Neural cell (in vitro differentiated cells): ENCODE results near the gene HMGB1. TPM values are rescaled to one million over a fixed set of nuclear protein-coding genes. Genes with fewer than 3 reads are reported as not detected.
A peak's percentile ranks its signal among the peaks of the same experiment; 100 is the strongest.
"Not testable (repeated sequence)": the region's sequence is repeated elsewhere in the genome, so short reads cannot be mapped to it uniquely, and the experiment has no call there.

ENCODE experiments used
- H2AFZ ChIP-seq: fragments of 200-600, 300-800 bp; sonication (generic), shearing (Covaris generic); 2 replicates; pipeline ENCODE4 v1.6.0; 2014; ENCODE audit warnings: low read depth, mild to moderate bottlenecking, antibody characterized with exemption, low read length, moderate library complexity
- H3F3A ChIP-seq: fragments of 200-600 bp; shearing (Covaris generic); 2 replicates; pipeline ENCODE4 v1.6.1; 2016; ENCODE audit warnings: mild to moderate bottlenecking, moderate library complexity, mixed read lengths, antibody characterized with exemption, low read length; ENCODE audit not compliant: insufficient read depth, poor library complexity, severe bottlenecking
- H3K27ac ChIP-seq: fragments of 200-600, 300-800 bp; sonication (generic), shearing (Covaris generic); 2 replicates; pipeline ENCODE4 v1.5.1; 2014; ENCODE audit warnings: mild to moderate bottlenecking, low read length, moderate library complexity
- H3K27me3 ChIP-seq: fragments of 300-800, 200-600 bp; sonication (generic), shearing (Covaris generic); 2 replicates; pipeline ENCODE4 v1.6.0; 2014; ENCODE audit warnings: mild to moderate bottlenecking, low read depth, low read length, moderate library complexity; ENCODE audit not compliant: insufficient read depth
- H3K36me3 ChIP-seq: fragments of 300-800, 200-600 bp; sonication (generic), shearing (Covaris generic); 2 replicates; pipeline ENCODE4 v1.5.1; 2014; ENCODE audit warnings: mild to moderate bottlenecking, antibody characterized with exemption, low read length, moderate library complexity; ENCODE audit not compliant: insufficient read depth
- H3K4me2 ChIP-seq: fragments of 300-800, 200-600 bp; sonication (generic), shearing (Covaris generic); 2 replicates; pipeline ENCODE4 v1.6.0; 2014; ENCODE audit warnings: mild to moderate bottlenecking, low read length
- H3K4me3 ChIP-seq: fragments of 300-800, 200-600 bp; sonication (generic), shearing (Covaris generic); 2 replicates; pipeline ENCODE4 v1.5.1; 2014; ENCODE audit warnings: mild to moderate bottlenecking, low read length, moderate library complexity
- H3K79me2 ChIP-seq: fragments of 200-600 bp; shearing (Covaris generic); replicated peaks from 2 replicates; pipeline ENCODE4 v1.6.0; 2014; ENCODE audit warnings: mild to moderate bottlenecking, low read length, moderate library complexity; ENCODE audit not compliant: insufficient read depth
- H3K9ac ChIP-seq: fragments of 300-800, 200-600 bp; sonication (generic), shearing (Covaris generic); 2 replicates; pipeline ENCODE4 v1.6.1; 2016; ENCODE audit warnings: mild to moderate bottlenecking, low read length, mixed read lengths
- H3K9me2 ChIP-seq: fragments of 200-600 bp; shearing (Covaris generic); 2 replicates; pipeline ENCODE4 v1.6.1; 2016; ENCODE audit warnings: mild to moderate bottlenecking, low read length, mixed read lengths; ENCODE audit not compliant: insufficient read depth
- H3K9me3 ChIP-seq: fragments of 200-600, 300-800 bp; sonication (generic), shearing (Covaris generic); 2 replicates; pipeline ENCODE4 v1.6.1; 2016; ENCODE audit warnings: mild to moderate bottlenecking, mixed run types, low read length, moderate library complexity, mixed read lengths
- H4K20me1 ChIP-seq: fragments of 200-600 bp; shearing (Covaris generic); 2 replicates; pipeline ENCODE4 v1.6.1; 2016; ENCODE audit warnings: mild to moderate bottlenecking, mixed run types; ENCODE audit not compliant: insufficient read depth
- EP300 ChIP-seq: fragments of 450-650 bp; conservative IDR thresholded peaks from 2 replicates; pipeline ENCODE4 v1.6.1; 2014; ENCODE audit warnings: antibody characterized with exemption, mild to moderate bottlenecking, moderate library complexity; ENCODE audit not compliant: poor library complexity, severe bottlenecking
- EZH2 ChIP-seq: fragments of 200-600, 300-800 bp; shearing (Covaris generic), sonication (generic); IDR thresholded peaks from 2 replicates; pipeline ENCODE4 v1.6.1; 2014; ENCODE audit warnings: antibody characterized with exemption, low read length, borderline replicate concordance, mild to moderate bottlenecking; ENCODE audit not compliant: insufficient read depth, poor library complexity, severe bottlenecking
- MXI1 ChIP-seq: fragments of 450-650 bp; conservative IDR thresholded peaks from 2 replicates; pipeline ENCODE4 v1.6.1; 2014; ENCODE audit warnings: antibody characterized with exemption, mild to moderate bottlenecking; ENCODE audit not compliant: poor library complexity, severe bottlenecking
- POLR2AphosphoS5 ChIP-seq: IDR thresholded peaks from 2 replicates; pipeline ENCODE4 v1.6.1; 2012
- RAD21 ChIP-seq: fragments of 450-650 bp; conservative IDR thresholded peaks from 2 replicates; pipeline ENCODE4 v1.6.1; 2014; ENCODE audit warnings: antibody characterized with exemption, mild to moderate bottlenecking, moderate library complexity
- SMC3 ChIP-seq: fragments of 450-650 bp; conservative IDR thresholded peaks from 2 replicates; pipeline ENCODE4 v1.6.1; 2014; ENCODE audit warnings: antibody characterized with exemption, mild to moderate bottlenecking, moderate library complexity; ENCODE audit not compliant: poor library complexity
- TAF1 ChIP-seq: IDR thresholded peaks from 2 replicates; pipeline ENCODE4 v1.6.1; 2012; ENCODE audit warnings: low read depth
- polyA plus RNA-seq: library from polyadenylated mRNA; depleted of rRNA; stranded (reverse); fragments of >200 nt; gene quantifications from 2 replicates; pipeline ENCODE4 v1.2.3, GENCODE V29; 2014
- TF ChIP-seq, protein P1 (sequence below): fragments of 450-650 bp; IDR thresholded peaks from 2 replicates; pipeline ENCODE4 v1.5.1; 2014; ENCODE audit warnings: antibody characterized with exemption, mild to moderate bottlenecking, moderate library complexity; ENCODE audit not compliant: poor library complexity, severe bottlenecking
- TF ChIP-seq, protein P2 (sequence below): IDR thresholded peaks from 2 replicates; pipeline ENCODE4 v1.6.1; 2012; ENCODE audit warnings: borderline replicate concordance

Gene HMGB1
- polyA plus RNA-seq, 1 donor from 2014 or later: 1,091 TPM

DNA sequence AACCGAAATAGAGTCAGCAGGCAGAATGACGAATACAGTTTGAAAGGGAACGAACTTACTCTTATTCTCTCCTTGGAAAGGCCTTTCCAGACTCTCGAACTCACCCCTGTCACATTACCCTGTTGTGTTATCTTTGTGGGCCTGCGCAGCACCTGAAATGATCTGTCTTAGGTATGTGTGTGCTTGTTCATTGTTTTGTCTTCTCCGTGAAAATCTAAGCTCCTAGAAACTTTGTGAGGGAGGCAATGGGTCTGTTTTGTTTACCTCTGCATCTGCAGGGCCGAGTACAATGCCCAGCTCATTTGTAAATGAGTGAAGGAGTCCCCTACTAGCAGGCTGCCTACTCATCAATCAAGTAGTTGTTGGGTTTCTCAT is 19.6 kb downstream of the HMGB1 start:
- Histone ChIP-seq H3K79me2 (no peaks in the 10 kb centered on the region), H2AFZ (no peak overlapping the region), H3K36me3 (no peaks in the 10 kb centered on the region), H3K4me2 (no peak overlapping the region), H3K9me3 (no peaks in the 10 kb centered on the region), H3K27me3 (no peaks in the 10 kb centered on the region), H3K9me2 (no peaks in the 10 kb centered on the region), H3F3A (no peaks in the 10 kb centered on the region), H4K20me1 (no peaks in the 10 kb centered on the region), H3K4me3 (peak overlapping the region; percentile 40), H3K9ac (no peak overlapping the region), H3K27ac (no peak overlapping the region)
- TF ChIP-seq, protein P1, sequence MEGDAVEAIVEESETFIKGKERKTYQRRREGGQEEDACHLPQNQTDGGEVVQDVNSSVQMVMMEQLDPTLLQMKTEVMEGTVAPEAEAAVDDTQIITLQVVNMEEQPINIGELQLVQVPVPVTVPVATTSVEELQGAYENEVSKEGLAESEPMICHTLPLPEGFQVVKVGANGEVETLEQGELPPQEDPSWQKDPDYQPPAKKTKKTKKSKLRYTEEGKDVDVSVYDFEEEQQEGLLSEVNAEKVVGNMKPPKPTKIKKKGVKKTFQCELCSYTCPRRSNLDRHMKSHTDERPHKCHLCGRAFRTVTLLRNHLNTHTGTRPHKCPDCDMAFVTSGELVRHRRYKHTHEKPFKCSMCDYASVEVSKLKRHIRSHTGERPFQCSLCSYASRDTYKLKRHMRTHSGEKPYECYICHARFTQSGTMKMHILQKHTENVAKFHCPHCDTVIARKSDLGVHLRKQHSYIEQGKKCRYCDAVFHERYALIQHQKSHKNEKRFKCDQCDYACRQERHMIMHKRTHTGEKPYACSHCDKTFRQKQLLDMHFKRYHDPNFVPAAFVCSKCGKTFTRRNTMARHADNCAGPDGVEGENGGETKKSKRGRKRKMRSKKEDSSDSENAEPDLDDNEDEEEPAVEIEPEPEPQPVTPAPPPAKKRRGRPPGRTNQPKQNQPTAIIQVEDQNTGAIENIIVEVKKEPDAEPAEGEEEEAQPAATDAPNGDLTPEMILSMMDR: no peak
- TF ChIP-seq MXI1 (no peak), EP300 (no peak), POLR2AphosphoS5 (no peak), TAF1 (no peak), EZH2 (no peak), SMC3 (no peak), RAD21 (no peak)
- TF ChIP-seq, protein P2, sequence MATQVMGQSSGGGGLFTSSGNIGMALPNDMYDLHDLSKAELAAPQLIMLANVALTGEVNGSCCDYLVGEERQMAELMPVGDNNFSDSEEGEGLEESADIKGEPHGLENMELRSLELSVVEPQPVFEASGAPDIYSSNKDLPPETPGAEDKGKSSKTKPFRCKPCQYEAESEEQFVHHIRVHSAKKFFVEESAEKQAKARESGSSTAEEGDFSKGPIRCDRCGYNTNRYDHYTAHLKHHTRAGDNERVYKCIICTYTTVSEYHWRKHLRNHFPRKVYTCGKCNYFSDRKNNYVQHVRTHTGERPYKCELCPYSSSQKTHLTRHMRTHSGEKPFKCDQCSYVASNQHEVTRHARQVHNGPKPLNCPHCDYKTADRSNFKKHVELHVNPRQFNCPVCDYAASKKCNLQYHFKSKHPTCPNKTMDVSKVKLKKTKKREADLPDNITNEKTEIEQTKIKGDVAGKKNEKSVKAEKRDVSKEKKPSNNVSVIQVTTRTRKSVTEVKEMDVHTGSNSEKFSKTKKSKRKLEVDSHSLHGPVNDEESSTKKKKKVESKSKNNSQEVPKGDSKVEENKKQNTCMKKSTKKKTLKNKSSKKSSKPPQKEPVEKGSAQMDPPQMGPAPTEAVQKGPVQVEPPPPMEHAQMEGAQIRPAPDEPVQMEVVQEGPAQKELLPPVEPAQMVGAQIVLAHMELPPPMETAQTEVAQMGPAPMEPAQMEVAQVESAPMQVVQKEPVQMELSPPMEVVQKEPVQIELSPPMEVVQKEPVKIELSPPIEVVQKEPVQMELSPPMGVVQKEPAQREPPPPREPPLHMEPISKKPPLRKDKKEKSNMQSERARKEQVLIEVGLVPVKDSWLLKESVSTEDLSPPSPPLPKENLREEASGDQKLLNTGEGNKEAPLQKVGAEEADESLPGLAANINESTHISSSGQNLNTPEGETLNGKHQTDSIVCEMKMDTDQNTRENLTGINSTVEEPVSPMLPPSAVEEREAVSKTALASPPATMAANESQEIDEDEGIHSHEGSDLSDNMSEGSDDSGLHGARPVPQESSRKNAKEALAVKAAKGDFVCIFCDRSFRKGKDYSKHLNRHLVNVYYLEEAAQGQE: no peak

DNA sequence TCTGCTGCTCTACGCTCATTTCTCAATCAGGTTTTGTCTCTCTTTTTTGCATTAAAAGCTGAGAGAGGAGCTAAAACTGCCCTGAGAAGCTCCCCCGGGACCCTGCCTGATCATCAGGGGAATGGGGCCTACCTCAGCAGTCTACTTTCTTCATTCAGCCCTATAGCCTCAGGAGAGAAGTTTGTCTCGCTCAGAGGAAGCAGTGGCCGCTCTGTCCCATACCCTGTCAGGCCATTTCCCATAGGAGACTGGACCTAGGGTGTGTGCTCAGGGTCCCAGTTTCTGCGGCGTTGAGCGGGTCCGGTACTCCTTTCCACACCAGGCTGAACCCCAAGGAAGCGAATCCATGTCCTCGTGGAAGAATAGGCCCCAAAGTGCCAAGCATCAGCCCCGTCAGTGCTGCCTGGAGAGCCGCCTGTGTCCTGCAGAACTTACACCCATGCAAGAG is 21.8 kb downstream of the HMGB1 start:
- Histone ChIP-seq H3F3A (no peaks in the 10 kb centered on the region), H3K27me3 (no peaks in the 10 kb centered on the region), H2AFZ (no peak overlapping the region), H3K9me3 (no peaks in the 10 kb centered on the region), H3K9ac (no peak overlapping the region), H3K27ac (no peak overlapping the region), H3K36me3 (no peaks in the 10 kb centered on the region), H3K79me2 (no peaks in the 10 kb centered on the region), H3K4me2 (no peak overlapping the region), H4K20me1 (no peaks in the 10 kb centered on the region), H3K9me2 (no peaks in the 10 kb centered on the region), H3K4me3 (no peak overlapping the region)
- no peak for TF ChIP-seq MXI1
- no peak for TF ChIP-seq POLR2AphosphoS5
- TF ChIP-seq, protein P2: no peak

DNA sequence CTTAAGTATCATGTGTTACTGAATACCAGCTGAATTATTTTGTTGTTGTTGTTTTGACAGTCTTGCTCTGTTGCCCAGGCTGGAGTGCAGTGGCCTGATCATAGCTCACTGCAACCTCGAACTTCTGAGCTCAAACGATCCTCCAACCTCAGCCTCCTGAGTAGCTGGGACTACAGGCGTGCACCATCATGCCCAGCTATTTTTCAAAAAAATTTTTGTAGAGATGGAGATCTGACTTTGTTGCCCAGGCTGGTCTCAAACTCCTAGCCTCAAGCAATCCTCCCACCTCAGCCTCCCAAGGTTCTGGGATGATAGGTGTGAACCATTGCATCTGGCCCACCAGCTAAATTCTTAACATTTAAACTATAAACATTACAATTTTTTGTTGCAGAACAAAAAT is 22.2 kb downstream of the HMGB1 start:
- not testable (repeated sequence) for H3K36me3 ChIP-seq

More for the DNA sequence above, 22.2 kb downstream of the HMGB1 start:
- not testable (repeated sequence) for H3K79me2 ChIP-seq, H2AFZ ChIP-seq, H3F3A ChIP-seq, H3K9me3 ChIP-seq, H3K4me2 ChIP-seq, H3K9ac ChIP-seq, H4K20me1 ChIP-seq, H3K9me2 ChIP-seq, H3K4me3 ChIP-seq, H3K27me3 ChIP-seq, H3K27ac ChIP-seq
